HG02885 (cell line): ENCODE data around the gene AMOTL2.

ENCODE experiments used
- ATAC-seq: cut with Tn5 transposase; IDR thresholded peaks from one replicate; pipeline ENCODE4 v1.9.1; 2021; ENCODE audit warnings: mild to moderate bottlenecking; ENCODE audit not compliant: unreplicated experiment, poor library complexity

AMOTL2 gene

DNA sequence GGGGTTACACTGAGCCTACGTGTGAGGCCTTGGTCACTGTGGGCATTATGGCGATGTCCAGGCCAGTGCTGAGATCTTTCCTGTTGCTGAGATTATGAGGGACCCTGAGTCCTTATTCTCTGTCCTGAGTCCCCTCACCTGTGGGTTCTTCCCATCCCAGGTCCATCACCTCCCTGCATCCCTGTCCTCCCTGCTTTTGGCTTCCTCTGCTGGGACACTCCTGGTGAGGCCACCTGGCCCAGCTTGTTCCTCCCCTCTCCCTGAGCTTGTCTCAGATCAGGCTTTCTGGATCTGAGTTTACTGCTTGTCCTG lies 36.1 kb downstream of the AMOTL2 start:
- no peak for ATAC-seq

DNA sequence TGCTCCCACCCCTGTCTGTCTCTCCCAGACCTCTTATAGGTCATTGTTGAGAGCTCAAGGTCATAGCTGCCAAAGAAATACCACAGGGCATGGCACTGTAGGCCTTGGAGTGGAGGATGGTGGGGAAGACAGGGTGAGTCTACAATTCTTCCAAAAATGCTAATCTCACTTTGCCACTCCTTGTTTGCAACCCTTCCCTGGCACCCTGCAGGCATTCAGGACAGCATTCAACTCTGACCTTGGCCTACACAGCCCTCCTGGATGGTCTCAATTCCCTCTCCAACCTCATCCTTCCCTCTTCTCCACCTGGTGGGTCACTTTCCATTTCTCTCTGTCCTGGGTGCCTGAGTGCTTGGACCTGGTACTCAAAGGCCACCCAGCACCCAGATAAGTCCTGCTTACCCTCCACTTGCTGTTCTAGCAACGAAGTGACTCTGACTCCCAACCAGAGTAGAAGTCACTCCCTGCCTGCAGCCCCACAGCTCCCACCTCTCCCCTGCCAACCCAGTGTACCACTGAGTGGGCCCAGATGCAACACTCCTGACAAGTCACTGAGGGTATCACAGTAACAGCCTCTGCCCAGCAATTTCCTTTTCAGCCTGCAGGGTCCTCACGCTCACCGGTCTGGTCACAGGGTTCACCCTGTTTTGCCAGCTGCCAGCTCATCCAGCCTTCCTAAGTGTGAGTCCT lies 36.6 kb downstream of the AMOTL2 start:
- no peak for ATAC-seq

DNA sequence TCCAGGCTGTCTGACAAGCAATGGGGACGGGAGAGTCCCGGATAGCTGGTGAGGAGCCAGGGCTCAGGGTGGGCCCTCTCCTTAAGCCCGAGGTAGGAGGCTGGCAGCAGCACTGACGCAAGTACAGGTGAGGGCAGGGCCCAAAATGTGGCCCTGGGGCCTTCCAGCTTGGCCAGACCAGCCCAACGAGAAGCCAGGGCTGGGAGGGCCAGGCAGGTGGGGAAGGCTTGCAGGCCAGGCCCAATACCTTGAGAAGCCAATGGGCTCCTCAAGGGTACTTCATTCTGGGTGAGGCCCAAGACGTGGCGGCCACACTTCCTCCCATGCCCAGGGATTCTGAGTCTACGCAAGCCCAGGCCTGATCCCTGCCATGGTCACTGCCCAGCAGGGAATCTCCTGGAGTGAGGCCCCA lies 37.2 kb downstream of the AMOTL2 start:
- no peak for ATAC-seq

DNA sequence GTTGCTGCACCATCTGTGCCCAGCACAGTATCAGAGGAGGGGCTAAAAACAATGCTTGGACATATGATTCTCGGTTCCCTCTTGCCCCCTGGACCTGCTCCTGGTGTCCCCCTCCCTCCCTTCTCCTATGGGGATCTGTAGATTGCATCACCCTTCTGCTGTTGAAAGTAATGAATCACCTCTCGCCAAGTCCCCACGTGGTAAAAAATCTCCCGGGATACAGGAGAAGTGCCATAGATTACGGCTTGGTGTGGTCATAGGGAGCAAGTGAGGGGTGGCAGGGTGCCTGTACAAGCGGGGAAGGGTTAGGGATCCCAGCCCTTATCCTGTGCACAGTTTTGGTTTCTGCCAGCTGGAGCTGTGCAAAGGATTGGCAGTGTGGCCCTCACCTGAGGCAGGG lies 37.7 kb downstream of the AMOTL2 start:
- no peak for ATAC-seq

DNA sequence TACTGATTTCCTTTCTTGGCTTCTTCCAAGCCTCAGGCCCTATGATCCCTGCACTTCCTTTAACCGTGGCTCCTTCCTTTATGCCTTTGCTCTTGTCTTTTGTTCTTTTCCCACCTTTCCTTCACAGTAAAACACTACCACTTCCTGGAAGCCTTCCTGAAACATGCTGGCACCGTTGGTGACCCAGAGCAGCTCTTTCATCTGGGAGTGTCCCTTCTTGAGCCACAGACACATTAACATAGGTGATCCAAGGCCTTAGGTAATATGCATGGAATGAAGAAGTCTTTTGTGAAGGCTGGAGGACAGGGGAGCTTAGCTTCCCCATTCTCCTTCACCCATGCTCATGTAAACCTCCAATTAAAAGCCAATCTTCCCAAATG lies 39.4 kb downstream of the AMOTL2 start:
- ATAC-seq = no peak

DNA sequence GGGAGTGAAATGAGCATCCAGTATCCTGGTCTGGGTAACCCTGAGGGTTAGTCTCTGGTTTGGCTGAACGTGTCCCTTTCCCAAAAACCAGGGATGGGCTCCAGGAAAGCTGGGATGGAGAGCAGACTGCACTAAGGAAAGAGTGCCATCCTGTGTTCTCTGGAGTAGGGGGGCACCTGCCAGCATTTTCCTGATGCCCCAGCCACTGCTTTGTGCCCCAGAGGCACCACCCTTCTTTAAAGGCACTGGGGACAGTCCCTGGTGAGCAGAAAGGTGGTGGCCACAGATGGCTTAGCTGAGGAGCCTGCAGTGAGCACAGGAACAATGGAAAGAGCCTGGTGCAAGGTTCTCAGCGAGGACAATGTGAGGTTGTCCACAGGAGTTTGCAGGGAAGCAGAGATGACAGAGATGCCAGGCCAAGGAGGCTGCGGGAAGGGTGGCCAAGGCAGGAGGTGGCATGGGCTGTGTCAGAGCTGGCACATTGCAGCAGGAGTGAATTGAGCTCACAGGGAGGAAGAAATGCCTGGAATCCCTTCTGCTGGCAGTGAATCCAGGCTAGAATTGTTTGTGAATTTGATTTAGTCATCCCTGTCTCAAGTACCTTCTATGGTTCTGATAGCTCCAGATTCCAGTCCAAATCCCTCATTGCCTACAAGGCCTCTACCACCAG lies 39.9 kb downstream of the AMOTL2 start:
- ATAC-seq = no peak

DNA sequence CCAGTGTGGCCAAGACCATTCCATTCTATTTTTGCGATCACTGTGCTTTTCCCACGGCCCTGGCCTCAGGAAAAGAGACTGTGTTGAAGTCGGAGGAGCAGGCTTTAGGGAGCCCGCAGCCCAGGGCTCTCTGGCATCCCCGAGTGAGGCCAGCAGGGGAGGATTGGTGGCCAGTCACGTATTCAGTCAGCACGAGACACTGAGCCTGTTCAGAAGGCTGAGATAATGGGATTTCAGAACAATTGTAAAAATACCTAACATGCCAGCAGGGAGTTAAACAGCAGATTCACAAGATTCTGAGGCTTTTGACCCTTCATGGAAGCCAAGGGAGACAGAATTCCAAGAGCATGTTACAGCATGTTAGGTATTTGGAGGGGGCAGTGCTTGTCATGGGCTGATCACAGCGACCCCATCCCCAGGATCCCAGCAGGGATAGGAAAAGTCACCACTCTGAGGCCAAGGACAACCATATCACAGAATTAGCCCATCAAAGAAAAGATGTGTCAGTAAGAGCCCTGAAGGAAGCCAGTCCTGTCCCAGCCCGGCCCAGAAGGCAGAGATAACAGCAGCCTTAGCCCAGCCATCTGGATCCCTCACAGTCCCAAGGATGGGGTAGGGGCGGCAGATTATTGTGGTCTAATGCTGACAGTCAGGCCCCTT lies 40.6 kb downstream of the AMOTL2 start:
- no peak for ATAC-seq

DNA sequence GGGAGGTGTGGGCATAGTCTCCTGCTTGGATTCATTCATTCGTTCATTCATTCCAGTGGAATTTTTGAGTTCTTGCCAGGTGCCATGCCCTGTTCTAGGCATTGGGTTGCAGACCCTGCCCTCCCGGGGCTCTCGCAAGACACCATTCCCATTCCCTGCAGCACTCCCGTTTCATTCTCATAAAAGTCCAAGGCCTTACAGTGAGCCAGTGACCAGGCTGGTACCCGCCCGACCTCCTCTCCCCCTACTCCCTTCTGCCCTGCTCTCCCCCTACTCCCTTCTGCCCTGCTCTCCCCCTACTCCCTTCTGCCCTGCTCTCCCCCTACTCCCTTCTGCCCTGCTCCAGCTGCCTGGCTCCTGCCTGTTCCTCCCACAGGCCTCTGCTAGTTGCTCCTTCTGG lies 41.9 kb downstream of the AMOTL2 start:
- ATAC-seq = no peak

DNA sequence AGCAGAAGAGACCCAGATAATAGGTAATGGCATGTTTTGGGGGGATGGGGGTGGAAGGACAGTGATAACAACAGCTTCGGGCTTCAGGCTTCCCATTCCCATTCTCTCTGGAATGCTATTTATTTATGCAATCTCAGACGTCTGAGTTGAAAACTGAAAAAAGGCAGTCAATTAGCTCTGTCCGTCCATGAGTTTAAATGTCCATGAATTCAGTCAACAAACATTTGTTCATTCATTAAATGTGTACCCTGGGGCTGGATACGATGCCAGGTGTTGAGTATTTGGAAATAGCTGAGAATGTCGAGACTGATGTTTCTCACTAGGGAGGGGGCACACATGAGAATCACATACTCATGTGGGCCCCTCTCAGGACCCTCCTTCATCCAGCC lies 42.4 kb downstream of the AMOTL2 start:
- no peak for ATAC-seq

DNA sequence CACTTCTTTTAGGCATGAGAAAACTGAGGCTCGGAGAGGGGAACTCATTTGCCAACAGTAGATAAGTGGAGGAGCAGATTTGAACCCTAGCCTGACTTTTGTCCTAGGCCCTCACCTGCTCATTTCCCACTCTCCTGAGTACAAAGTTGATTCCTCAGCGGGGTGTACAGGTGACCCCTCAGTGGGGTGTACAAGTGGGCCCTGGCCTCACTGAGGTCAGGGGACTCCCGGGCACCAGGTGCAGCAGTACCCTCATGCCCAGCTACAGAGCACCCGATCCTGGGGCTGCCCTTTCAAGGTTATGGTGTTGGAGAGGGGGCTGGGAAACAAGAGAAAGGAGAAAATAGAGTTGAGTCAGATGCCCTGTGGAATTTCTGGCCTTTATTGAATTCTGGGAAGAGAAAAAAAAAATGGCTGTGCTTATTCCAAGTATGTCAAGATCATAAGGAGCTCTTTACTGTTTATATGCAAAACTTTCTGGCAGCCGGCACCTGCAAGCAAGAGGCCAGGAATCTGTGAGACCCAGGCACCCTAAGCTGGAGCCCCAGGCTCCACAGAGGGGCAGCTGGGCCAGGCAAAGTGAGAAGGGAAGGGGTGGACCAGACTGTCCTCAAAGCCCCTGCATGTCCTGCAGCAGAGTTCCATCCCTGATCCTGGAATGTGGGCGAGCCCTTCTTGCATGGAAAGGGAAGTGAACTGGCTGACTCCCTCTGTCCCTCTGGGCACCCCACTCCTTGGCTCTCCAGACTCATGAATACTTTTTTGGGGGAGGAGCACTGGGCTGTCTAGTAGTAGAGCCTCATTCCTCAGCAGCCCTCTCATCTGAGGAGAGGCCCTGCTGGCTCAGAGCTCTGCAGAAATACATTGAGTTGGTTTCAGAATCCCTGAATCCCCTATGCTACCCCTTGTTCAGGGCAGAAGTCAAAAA lies 43.1 kb downstream of the AMOTL2 start:
- ATAC-seq = no peak

DNA sequence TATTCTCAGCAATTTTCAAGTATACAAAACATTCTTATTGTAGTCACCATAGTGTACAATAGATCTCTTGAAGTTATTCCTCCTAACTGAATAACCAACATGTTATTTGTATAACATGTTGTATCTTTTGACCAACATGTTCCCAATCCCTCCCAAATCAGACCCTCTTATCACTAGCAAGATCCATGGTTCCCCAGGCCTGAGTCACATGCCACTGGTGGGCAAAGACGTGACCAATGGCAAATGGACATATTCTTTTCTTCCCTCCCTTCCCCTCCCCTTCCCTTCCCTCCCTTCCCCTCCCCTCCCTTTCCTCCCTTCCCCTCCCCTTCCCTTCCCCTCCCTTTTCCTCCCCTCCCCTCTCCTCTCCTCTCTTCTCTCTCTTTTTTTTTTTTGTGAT lies 45.4 kb downstream of the AMOTL2 start:
- no peak for ATAC-seq

DNA sequence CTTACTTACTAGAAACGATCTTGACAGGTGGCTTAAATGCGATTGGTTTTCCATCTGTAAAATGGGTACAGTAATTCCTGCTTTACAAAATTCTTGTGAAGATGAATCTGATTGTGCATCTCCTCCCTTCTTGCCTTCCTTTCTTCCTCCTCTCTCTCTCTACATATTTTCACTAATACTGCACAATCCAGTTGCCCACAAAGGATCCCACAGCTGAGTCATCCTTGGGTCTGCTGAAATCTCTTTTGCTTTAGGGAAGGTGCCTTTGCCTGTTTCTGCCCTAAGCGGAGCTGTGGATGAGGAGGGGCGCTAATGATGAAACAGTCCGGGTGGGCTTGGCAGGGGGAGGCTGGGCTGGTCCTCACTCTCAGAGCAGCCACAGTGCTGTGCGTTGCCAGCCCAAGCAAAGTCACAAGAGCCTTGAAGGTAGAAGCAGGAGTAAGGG lies 46.1 kb downstream of the AMOTL2 start:
- no peak for ATAC-seq

DNA sequence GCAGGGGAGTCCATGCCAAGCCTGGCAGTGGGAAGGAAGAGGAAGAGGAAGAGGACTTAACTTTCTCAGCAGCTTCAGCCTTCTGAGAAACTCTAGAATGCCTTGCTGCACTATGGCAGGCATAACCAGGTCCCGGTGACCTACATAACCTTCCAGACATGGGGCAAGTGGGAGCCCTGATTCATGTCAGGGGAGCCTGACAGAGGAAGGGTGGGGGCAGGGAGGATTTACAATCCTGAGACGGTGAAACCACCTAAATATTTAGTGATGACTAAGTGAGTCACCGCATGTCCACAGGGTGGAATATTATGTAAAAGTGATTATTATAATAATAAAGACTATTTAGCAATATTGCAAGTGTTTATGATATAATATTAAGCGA lies 46.7 kb downstream of the AMOTL2 start:
- no peak for ATAC-seq

DNA sequence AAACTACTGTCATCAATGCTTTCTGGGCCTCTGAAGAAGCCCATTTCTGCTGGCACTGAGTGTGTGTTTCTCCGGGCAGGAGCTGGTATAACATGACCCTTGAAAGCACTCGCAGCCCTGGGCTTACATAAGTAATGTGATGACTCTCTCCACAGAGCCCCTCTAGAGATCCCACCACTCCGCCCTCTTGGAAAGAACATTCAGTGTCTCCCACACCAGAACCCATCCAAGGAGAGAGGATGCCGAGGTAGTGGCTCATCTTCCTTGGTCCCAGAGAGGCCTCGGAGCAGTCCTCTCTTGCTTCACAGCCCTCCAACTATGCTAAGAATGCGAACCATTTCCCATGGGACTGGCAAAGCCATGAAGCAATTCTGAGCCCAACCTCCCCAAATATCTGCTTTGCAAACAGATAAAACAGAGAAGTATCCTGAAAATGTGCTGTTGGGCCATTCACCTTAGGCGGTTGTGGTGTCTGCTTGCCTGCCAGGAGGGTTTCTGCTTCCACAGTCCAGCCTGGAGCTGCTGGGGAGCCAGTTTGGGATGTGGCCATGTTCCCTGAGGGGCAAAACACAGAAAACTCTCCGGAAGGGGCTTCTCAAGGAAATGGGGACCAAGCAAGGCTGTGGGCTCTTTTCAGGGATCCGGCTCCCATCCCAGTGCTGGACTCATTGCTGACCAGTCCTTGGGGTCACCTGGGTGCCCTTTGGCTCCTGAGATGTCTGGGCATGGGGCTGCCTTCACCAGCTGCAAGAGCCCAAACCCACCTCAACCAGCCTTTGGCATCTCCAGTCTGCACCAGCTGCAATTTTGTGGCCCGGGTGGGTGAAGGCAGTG lies 47.3 kb downstream of the AMOTL2 start:
- no peak for ATAC-seq

DNA sequence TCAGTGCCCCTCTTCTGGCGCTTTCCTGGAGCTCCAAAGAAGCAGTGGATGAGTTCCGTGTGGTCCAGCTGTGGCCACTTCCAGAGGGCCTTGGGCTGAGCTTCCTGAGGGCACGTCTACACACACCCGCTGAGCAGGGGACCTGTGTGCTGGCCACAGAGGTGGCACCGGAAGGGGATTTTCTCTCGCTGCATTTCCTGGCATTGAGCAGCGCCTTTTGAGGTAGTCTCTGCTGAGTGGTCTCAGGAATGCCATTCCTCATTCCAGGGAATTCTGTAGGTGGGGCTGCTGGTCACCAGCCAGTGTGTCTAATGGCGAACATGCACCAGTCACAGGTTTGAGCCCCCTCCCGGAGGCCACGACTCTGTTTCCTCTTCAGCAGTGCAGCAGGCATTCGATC lies 48.1 kb downstream of the AMOTL2 start:
- ATAC-seq = no peak

DNA sequence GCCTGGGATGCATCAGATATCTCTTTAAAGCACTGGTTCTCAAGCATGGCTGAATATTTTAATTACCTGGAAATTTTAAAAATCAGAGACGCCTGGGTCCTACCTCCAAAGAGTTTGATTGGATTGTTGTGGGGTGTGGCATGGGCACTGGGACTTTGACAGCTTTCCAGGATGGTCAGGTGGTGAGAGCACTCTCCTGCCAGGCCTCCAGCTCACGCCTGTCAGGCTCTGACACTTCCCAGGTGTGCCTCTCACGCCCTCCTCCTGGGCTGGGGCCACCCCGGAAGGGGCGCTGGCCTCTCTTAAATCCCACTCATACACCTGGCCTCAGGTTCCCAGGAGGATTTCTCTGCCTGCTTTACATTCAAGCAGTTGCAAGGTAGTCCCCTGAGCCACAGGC lies 48.5 kb downstream of the AMOTL2 start:
- ATAC-seq = no peak

DNA sequence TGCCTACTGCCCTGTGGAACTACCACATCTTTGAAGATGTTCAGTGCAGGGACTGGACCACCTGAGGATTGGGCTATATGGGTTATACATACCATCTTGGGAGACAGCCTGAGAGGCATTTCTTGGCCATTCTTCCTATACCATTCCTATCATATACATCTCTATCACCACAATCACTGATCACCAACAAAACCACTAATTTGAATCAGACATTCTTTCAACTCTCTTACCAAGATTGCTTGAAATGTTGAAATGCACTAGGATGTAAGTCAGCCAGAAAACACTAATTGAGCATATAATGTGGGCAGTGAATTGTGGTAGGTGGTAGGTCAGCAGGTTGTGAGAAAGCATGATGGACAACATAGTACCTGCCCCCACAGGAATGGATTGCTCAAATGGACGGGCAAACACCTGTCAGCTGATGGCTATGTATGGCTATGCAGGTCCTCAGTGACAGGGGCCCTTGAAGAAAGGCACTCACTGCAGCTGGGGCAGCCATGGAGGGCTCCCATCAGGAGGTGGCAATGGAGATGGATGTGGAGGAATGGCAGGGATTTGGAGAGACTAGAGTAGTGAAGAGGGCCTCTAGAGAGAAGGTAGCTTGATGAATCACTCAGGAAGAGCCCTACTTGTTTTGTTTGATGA lies 49.1 kb downstream of the AMOTL2 start:
- no peak for ATAC-seq

DNA sequence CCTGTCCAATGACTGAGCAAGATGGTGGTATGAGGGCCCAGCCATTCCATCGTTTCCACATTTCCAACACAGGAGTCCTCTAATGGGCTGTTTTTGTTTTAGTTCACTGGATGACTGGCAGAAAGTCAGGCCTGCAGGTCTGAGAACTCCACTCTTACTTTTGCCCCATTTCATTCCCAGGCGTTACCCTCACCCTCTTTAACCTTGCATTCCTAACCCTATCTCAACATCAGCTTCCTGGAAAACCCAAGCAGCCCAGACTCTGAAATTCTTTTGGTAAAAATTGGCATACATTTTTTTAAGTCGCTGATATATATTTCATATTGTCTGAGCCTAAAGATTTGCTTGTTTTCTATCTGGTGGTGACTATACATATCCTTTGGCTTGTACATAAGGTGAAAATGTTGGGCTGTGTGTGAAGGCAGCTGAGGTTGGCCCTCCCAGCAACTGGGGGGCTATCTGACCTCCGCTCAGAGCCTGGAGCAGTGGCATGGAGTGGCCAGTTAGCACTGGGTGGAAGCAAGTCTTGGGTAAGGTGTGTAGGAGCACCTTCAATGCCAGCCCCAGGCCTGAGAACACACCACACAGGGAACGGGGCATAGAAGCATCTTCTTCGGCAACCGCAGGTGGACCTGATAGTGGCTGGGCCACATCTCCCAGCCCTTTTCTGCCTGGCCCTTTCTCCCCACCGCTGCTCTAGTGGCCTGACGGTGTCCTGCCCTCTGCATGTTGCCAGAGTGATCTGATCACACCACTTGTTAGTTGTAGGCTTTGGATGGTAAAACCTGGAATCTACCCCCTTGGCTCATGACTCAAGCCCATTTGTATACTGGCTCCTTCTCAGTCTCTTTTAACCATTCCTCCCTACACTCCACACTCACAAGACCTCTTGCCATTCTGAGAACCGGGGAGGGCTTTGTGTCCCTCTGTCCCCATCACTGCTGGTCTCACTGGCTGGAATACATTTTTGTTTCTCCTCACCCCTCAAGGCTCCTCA lies 50.0 kb downstream of the AMOTL2 start:
- no peak for ATAC-seq
